Karpas-422 (cell line): ENCODE measurements around the gene UBAP2L. TPM values are rescaled to one million over a fixed set of nuclear protein-coding genes. Genes with fewer than 3 reads are reported as not detected.
A peak's percentile ranks its signal among the peaks of the same experiment; 100 is the strongest.

ENCODE experiments used
- DNase-seq: peaks from one replicate; pipeline ENCODE4 v3.0.0-alpha.2; 2015
- H2AFZ ChIP-seq: fragments of 200-600 bp; sonication (generic); 2 replicates; pipeline ENCODE4 v1.6.1; 2014; ENCODE audit warnings: antibody characterized with exemption, low read length, mixed read lengths
- H3K27ac ChIP-seq: fragments of 200-600 bp; sonication (generic); 2 replicates; pipeline ENCODE4 v1.5.1; 2014; ENCODE audit warnings: mild to moderate bottlenecking, low read length, moderate library complexity
- H3K27me3 ChIP-seq: fragments of 200-600 bp; sonication (generic); 2 replicates; pipeline ENCODE4 v1.6.1; 2014; ENCODE audit warnings: low read length, mixed read lengths
- H3K36me3 ChIP-seq: fragments of 200-600 bp; sonication (generic); 2 replicates; pipeline ENCODE4 v1.6.1; 2014; ENCODE audit warnings: low read length, mixed read lengths; ENCODE audit not compliant: insufficient read depth
- H3K4me1 ChIP-seq: fragments of 200-600 bp; sonication (generic); 2 replicates; pipeline ENCODE4 v1.6.1; 2014; ENCODE audit warnings: mild to moderate bottlenecking, low read length, mixed read lengths
- H3K4me2 ChIP-seq: fragments of 200-600 bp; sonication (generic); 2 replicates; pipeline ENCODE4 v1.6.1; 2014; ENCODE audit warnings: low read length, low read depth, mild to moderate bottlenecking; ENCODE audit not compliant: poor library complexity, severe bottlenecking
- H3K4me3 ChIP-seq: fragments of 200-600 bp; sonication (generic); 2 replicates; pipeline ENCODE4 v1.5.1; 2014; ENCODE audit warnings: mild to moderate bottlenecking, antibody characterized with exemption, low read length, mixed read lengths
- H3K79me2 ChIP-seq: fragments of 200-600 bp; sonication (generic); 2 replicates; pipeline ENCODE4 v1.6.1; 2014; ENCODE audit warnings: mild to moderate bottlenecking, low read length, mixed read lengths
- H3K9ac ChIP-seq: fragments of 200-600 bp; sonication (generic); 2 replicates; pipeline ENCODE4 v1.6.0; 2014; ENCODE audit warnings: low read length
- H3K9me2 ChIP-seq: fragments of 200-600 bp; sonication (generic), shearing (Covaris generic); replicated peaks from 2 replicates; pipeline ENCODE4 v1.6.0; 2014; ENCODE audit warnings: mild to moderate bottlenecking, low read length, moderate library complexity; ENCODE audit not compliant: insufficient read depth
- H3K9me3 ChIP-seq: fragments of 300-700, 200-600 bp; sonication (generic); 2 replicates; pipeline ENCODE4 v1.6.1; 2014; ENCODE audit warnings: low read length, mixed read lengths
- H4K20me1 ChIP-seq: fragments of 200-600 bp; sonication (generic); 2 replicates; pipeline ENCODE4 v1.6.1; 2014; ENCODE audit warnings: mild to moderate bottlenecking, antibody characterized with exemption, low read length, low read depth; ENCODE audit not compliant: insufficient read depth
- total RNA-seq: library from RNA; depleted of rRNA; stranded (reverse); fragments of >200 nt; shearing (Covaris generic); gene quantifications from 2 replicates; pipeline ENCODE4 v1.2.3, GENCODE V29; 2014; ENCODE audit warnings: low replicate concordance

Gene UBAP2L
- total RNA-seq, 1 experiment from 2014 or later, result 119 TPM

DNA sequence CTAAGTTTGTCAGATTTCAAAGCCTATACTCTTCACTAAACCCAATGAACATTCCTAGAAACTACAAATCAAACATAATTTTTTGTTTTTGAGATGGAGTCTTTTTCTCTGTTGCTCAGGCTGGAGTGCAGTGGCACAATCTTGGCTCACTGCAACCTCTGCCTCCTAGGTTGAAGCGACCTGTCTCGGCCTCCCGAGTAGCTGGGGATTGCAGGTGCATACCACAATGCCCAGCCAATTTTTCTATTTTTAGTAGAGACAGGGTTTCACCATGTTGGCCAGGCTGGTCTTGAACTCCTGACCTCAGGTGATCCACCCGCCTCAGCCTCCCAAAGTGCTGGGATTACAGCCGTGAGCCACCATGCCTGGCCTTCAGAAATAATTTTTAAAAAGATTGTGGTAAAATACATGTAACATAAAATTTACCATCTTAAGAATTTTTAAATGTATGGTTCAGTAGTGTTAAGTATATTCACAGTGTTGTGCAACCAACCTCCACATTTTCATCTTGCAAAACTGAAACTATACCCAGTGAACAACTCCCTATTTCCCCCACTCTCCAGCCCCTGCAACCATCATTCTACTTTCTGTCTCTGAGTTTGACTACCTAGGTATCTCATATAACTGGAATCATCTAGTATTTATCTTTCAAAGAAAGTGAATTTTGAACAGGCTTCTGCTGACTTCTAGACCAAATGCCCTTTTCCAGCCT lies 11.9 kb upstream of the UBAP2L start:
- DNase-seq, result no peak
- no peaks in the 10 kb centered on the region for H3K79me2 ChIP-seq
- no peak overlapping the region for H3K4me2 ChIP-seq
- no peak overlapping the region for H3K4me3 ChIP-seq
- H3K9ac ChIP-seq, result no peak overlapping the region
- H3K27me3 ChIP-seq, result no peaks in the 10 kb centered on the region
- H3K9me2 ChIP-seq, result no peaks in the 10 kb centered on the region
- H4K20me1 ChIP-seq, result 0 out of 2 replicates have a peak, but pooled peaks cover 7% of the 10 kb centered on the region
- H3K36me3 ChIP-seq, result peaks cover 25% of the 10 kb centered on the region
- no peaks in the 10 kb centered on the region for H3K9me3 ChIP-seq
- H2AFZ ChIP-seq, result no peak overlapping the region
- no peak overlapping the region for H3K27ac ChIP-seq
- H3K4me1 ChIP-seq, result no peaks in the 10 kb centered on the region

DNA sequence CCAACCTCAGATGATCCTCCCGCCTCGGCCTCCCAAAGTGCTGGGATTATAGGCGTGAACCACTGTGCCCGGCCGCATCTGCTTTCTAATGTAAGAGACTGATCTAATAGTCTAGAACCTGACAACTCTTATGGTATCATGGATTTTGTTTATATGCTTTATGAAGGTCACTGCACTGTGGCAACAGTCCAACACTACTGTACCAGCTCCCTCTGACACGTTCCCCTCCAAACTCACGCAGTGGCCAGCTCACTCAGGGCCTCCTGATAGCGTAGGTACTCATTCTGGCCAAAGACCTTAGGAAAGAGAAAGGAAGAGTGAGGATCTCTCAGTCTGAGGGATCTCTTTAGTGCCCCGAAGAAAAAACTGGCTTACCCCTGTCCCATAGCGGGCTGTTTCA lies 8.7 kb upstream of the UBAP2L start:
- no peaks in the 10 kb centered on the region for H3K9me3 ChIP-seq
- H3K4me1 ChIP-seq, result no peaks in the 10 kb centered on the region
- no peak overlapping the region for H3K27ac ChIP-seq
- peaks cover 23% of the 10 kb centered on the region for H3K36me3 ChIP-seq
- no peaks in the 10 kb centered on the region for H3K9me2 ChIP-seq
- H2AFZ ChIP-seq, result no peak overlapping the region
- no peak overlapping the region for H3K9ac ChIP-seq
- H3K79me2 ChIP-seq, result peaks cover 10% of the 10 kb centered on the region
- H3K4me3 ChIP-seq, result no peak overlapping the region
- no peaks in the 10 kb centered on the region for H3K27me3 ChIP-seq
- no peak overlapping the region for H3K4me2 ChIP-seq
- H4K20me1 ChIP-seq, result no peaks in the 10 kb centered on the region
- no peak for DNase-seq

DNA sequence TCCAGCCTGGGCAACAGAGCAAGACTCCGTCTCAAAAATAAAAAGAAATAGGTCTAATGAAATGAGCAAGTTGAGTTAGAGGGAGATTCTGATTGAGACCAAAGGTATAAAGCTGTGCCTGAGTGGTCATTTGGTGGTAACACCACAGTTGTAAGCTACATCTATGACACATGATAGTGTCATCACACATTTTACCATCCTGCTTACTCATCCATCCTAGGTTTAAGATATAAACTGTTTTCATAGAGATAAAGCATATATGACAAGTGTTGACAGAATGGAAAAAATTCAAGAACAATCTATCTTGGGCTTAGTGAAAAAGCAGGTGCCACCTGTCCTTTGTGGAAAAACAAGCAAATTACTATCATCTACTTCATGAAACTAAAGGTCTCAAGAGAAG lies 7.5 kb upstream of the UBAP2L start:
- H2AFZ ChIP-seq, result no peak overlapping the region
- H3K9ac ChIP-seq, result no peak overlapping the region
- no peaks in the 10 kb centered on the region for H3K9me2 ChIP-seq
- H3K9me3 ChIP-seq, result no peaks in the 10 kb centered on the region
- H3K4me1 ChIP-seq, result peaks cover 5% of the 10 kb centered on the region
- no peak overlapping the region for H3K4me3 ChIP-seq
- no peak overlapping the region for H3K4me2 ChIP-seq
- no peak overlapping the region for H3K27ac ChIP-seq
- H3K79me2 ChIP-seq, result peaks cover 22% of the 10 kb centered on the region
- H3K36me3 ChIP-seq, result peaks cover 29% of the 10 kb centered on the region
- H3K27me3 ChIP-seq, result no peaks in the 10 kb centered on the region
- no peaks in the 10 kb centered on the region for H4K20me1 ChIP-seq
- DNase-seq, result no peak

DNA sequence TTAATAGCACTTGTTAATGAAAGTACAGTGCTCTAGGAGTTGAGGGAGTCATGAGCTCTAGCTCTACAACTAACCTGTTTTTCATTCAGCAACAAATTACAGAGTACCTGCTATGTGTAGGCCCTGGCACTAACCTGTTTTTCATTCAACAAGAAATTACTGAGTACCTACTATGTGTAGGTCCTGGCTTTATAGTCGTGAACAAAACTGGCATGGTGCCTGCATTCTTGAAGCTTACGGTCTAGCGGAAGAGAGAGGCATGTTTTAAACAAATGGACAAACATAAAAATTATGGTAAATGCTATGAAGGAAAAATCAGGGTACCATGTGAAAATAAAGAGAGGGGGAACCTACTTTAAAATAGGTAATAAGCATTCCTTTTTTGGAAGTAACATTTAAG lies 2.2 kb upstream of the UBAP2L start:
- Histone ChIP-seq H3K36me3 (peaks cover 41% of the 10 kb centered on the region), H2AFZ (no peak overlapping the region), H3K4me1 (peaks cover 37% of the 10 kb centered on the region), H3K4me3 (peak overlapping the region; percentile 88), H3K4me2 (peak overlapping the region; percentile 87), H3K9me2 (no peaks in the 10 kb centered on the region), H3K27me3 (no peaks in the 10 kb centered on the region), H3K27ac (peak overlapping the region; percentile 85; the same call in 1 of the 2 replicates), H4K20me1 (peaks cover 18% of the 10 kb centered on the region), H3K9me3 (no peaks in the 10 kb centered on the region), H3K79me2 (peaks cover 70% of the 10 kb centered on the region), H3K9ac (peak overlapping the region; percentile 93)
- no peak for DNase-seq

DNA sequence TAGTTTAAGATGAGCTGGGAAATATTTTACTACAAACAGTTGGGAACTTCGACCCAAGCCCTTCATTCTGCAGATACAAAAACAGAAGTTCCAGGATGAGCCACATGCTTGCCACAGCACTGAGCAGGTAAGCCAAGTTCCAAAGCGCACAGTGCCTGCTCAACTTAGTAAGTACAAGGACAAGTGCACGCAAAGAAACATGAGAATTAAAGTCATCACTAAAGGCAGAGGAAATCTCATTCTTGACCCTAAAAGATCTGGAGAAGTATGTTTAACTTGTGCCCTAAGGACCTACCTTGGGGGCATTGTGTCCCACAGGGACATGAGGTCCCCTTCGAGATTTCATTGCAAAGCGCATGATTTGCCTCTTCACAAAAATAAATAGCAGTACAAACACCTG lies 1.2 kb upstream of the UBAP2L start:
- peaks cover 46% of the 10 kb centered on the region for H3K4me1 ChIP-seq
- peak overlapping the region; percentile 85 for H3K27ac ChIP-seq
- peaks cover 47% of the 10 kb centered on the region for H3K36me3 ChIP-seq
- DNase-seq, result peak; percentile 70
- no peaks in the 10 kb centered on the region for H3K27me3 ChIP-seq
- peaks cover 80% of the 10 kb centered on the region for H3K79me2 ChIP-seq
- H2AFZ ChIP-seq, result no peak overlapping the region
- H3K9me2 ChIP-seq, result no peaks in the 10 kb centered on the region
- H3K9me3 ChIP-seq, result no peaks in the 10 kb centered on the region
- H3K4me2 ChIP-seq, result peak overlapping the region; percentile 87
- H3K9ac ChIP-seq, result peak overlapping the region; percentile 93
- peaks cover 18% of the 10 kb centered on the region for H4K20me1 ChIP-seq
- H3K4me3 ChIP-seq, result peak overlapping the region; percentile 88

DNA sequence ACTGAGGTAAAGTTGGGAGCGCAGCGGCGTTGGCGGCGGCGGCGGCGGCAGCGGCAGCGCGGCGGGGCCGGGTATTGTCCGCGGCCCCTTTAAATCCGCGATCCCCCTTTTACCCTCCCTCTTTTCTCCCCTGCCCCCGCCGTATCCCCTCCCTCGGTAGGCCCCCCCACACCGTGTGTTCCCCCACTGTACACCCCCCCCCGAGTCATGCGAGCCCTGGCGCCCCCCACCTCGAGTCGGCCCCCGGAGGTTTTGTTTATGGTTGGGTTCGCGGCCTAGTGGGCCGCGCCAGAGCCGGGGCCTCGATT lies 169 bp downstream of the UBAP2L start:
- peak overlapping the region; percentile 93 for H3K4me2 ChIP-seq

DNA sequence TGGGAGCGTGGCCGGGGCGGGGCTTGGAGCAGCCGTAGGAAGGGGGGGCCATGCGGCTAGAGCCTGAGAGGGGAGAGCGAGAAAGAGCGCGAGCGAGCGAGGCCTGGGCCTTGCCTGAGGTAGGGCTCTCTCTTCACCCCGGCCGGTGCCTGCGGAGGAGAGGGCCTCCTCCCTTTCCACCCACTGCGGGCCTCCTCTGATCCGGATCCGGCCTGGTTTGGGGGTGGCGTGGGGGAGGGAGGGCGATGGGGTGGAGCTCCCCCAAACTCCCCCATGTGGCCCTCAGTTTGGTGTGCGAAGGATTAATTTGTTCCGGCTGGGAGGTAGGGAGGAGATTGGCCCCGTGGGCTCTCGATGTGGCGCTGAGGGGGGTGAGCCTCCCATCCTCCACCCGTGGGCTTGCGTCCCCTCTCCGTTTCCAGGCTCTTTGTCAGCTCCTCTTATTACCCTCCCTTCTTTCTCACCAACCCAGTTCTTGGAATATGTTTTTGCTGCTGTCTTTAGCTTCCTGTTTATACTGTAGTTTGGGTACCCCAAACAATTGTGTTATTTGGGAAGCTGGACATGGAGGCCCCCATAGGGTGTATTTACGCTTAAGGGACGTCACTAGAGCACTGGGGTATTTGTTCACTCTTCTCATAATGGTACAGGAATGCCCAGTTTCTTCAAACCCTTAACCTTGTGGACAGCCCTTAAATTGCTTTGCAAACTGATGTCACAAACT lies 685 bp downstream of the UBAP2L start:
- peak overlapping the region; percentile 81 for H3K27ac ChIP-seq
- H3K79me2 ChIP-seq, result peaks cover 95% of the 10 kb centered on the region
- H3K4me2 ChIP-seq, result peak overlapping the region; percentile 93
- H3K9ac ChIP-seq, result peak overlapping the region; percentile 95
- no peak overlapping the region for H2AFZ ChIP-seq
- H3K9me3 ChIP-seq, result no peaks in the 10 kb centered on the region
- DNase-seq, result peak; percentile 85
- peaks cover 65% of the 10 kb centered on the region for H3K36me3 ChIP-seq
- H3K9me2 ChIP-seq, result no peaks in the 10 kb centered on the region
- peak overlapping the region; percentile 79 for H3K4me3 ChIP-seq
- peaks cover 46% of the 10 kb centered on the region for H3K4me1 ChIP-seq
- H3K27me3 ChIP-seq, result no peaks in the 10 kb centered on the region
- H4K20me1 ChIP-seq, result peaks cover 18% of the 10 kb centered on the region

More for the DNA sequence above, 169 bp downstream of the UBAP2L start:
- Histone ChIP-seq H3K9me2 (no peaks in the 10 kb centered on the region), H3K27ac (peak overlapping the region; percentile 81), H3K4me1 (peaks cover 46% of the 10 kb centered on the region), H3K79me2 (peaks cover 94% of the 10 kb centered on the region), H2AFZ (no peak overlapping the region), H3K27me3 (no peaks in the 10 kb centered on the region), H4K20me1 (peaks cover 18% of the 10 kb centered on the region), H3K9ac (peak overlapping the region; percentile 95), H3K36me3 (peaks cover 60% of the 10 kb centered on the region), H3K4me3 (peak overlapping the region; percentile 79), H3K9me3 (no peaks in the 10 kb centered on the region)
- DNase-seq, result no peak

DNA sequence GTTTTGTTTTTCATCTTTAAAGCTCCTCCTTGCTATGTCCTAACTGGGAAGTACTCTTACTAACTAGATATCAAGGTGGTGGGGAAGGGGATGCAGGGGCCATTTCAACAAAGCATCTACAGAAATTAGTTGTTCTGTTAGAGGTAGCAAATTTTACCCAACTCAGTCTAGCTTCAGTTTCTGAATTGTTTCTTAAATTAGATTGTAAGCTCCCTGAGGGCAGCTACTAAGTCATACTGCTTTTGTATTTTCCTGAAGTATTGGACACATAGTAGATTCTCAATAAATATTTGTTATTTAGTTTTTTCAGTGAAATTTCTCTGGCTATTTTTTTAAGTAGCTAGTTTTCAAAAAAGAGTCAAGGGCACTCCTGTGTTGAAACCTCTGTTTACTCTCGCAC lies 1.8 kb downstream of the UBAP2L start:
- peak overlapping the region; percentile 93 for H3K4me2 ChIP-seq
- peak overlapping the region; percentile 79 for H3K4me3 ChIP-seq
- no peaks in the 10 kb centered on the region for H3K9me3 ChIP-seq
- DNase-seq, result no peak
- H3K36me3 ChIP-seq, result peaks cover 71% of the 10 kb centered on the region
- H3K27me3 ChIP-seq, result no peaks in the 10 kb centered on the region
- H3K27ac ChIP-seq, result 0 out of 2 replicates have a peak overlapping the region, but pooled peaks have one; percentile 81
- H3K9ac ChIP-seq, result peak overlapping the region; percentile 95; the same call in 1 of the 2 replicates
- H4K20me1 ChIP-seq, result peaks cover 18% of the 10 kb centered on the region
- H3K79me2 ChIP-seq, result peaks cover 95% of the 10 kb centered on the region
- H2AFZ ChIP-seq, result no peak overlapping the region
- H3K4me1 ChIP-seq, result peaks cover 46% of the 10 kb centered on the region
- H3K9me2 ChIP-seq, result no peaks in the 10 kb centered on the region
